ENCODE data around the gene TRAM2. TPM values are rescaled to one million over a fixed set of nuclear protein-coding genes. Genes with fewer than 3 reads are reported as not detected.

The TRAM2 gene
- total and polyA plus RNA-seq, 2 of the 13 experiments (the other 11 are each of a cell fraction or from before 2014, with no cell fraction given), result 49.1 to 72.5 TPM

- ATAC-seq, result no peak
- no peaks in the 10 kb centered on the region for H3K79me2 ChIP-seq (ENCODE audit: insufficient read depth, low read length)
- POLR2A ChIA-PET, result interaction anchor here (1.8 kb wide), 1 partner anchor 14 kb away, joined by 9 read pairs; no protein-coding TSS in a partner anchor
- CTCF ChIA-PET (ENCODE audit: low intra/inter-chr PET ratio, low total read pairs), result interaction anchor here (0.7 kb wide), 1 partner anchor 52 kb away, joined by 3 read pairs; no protein-coding TSS in a partner anchor
- no peak for TF ChIP-seq U2AF1 (optimal IDR thresholded peaks at IDR 0.05; ENCODE audit: low read depth, low read length)
- TF ChIP-seq ZBTB33 (CRISPR knock-in tag; IDR thresholded peaks at IDR 0.05), result peak; percentile 28; the same call in 1 of the 2 replicates
- no peak overlapping the region for H3K4me2 ChIP-seq (ENCODE audit: low read depth, low read length)
- no peaks in the 10 kb centered on the region for H4K20me1 ChIP-seq (ENCODE audit: insufficient read depth, low read length)
- H3K9me3 ChIP-seq (ENCODE audit: low read length), result no peaks in the 10 kb centered on the region
- in situ Hi-C loops (cut with HindIII; ENCODE audit: extremely low pct_ligation_motif_present, low pct_unique_long_range_greater_than_20kb) (no loop called here), intact Hi-C loops (cut with micrococcal nuclease; ENCODE audit: unreplicated experiment) (loop anchor here (2.0 kb wide), 1 partner anchor 28 kb away; no protein-coding TSS in a partner anchor)
- DNase-seq (ENCODE audit: low spot score), result no peak
- H3K4me3 ChIP-seq (replicated peaks in 1 of 3; ENCODE audit: insufficient read depth in 1 of 3, low read depth in 2 of 3, low read length in 3 of 3), result no peak overlapping the region
- H3K36me3 ChIP-seq (replicated peaks in 1 of 2; ENCODE audit: control insufficient read depth in 1 of 2, insufficient read depth in 2 of 2, low read length in 2 of 2), result no peaks in the 10 kb centered on the region
- no peak overlapping the region for H3K27ac ChIP-seq (ENCODE audit: extremely low read length, insufficient read depth, low read length)
- H3K9ac ChIP-seq (ENCODE audit: insufficient read depth, low read depth, low read length), result no peak overlapping the region
- BruUV-seq (replicated peaks), result no TSS peak
- H2AFZ ChIP-seq (ENCODE audit: low read length), result no peak overlapping the region
- 66% methylated on average over 6 of the region's 6 CpGs for WGBS (ENCODE audit: low lambda C conversion rate)
- H3K4me1 ChIP-seq (ENCODE audit: insufficient read depth, low read length), result peaks cover 39% of the 10 kb centered on the region
- no peaks in the 10 kb centered on the region for H3K27me3 ChIP-seq (ENCODE audit: control insufficient read depth in 1 of 2, insufficient read depth in 2 of 2, low read length in 2 of 2)
- no peak for FAIRE-seq
Observed at GRCh38 chr6:52612336-52613054, 35.6 kb upstream of the TRAM2 start.

- peak; percentile 84 for ATAC-seq
- 38% methylated on average over 1 of the region's 1 CpG for WGBS (ENCODE audit: low lambda C conversion rate)
- intact Hi-C loops (cut with micrococcal nuclease; ENCODE audit: unreplicated experiment), result loop anchor here (2.0 kb wide), 1 partner anchor 29 kb away; no protein-coding TSS in a partner anchor
- peaks cover 32% of the 10 kb centered on the region for H3K4me1 ChIP-seq (ENCODE audit: insufficient read depth, low read length)
- H3K36me3 ChIP-seq (replicated peaks in 1 of 2; ENCODE audit: control insufficient read depth in 1 of 2, insufficient read depth in 2 of 2, low read length in 2 of 2), result no peaks in the 10 kb centered on the region
- H2AFZ ChIP-seq (ENCODE audit: low read length), result no peak overlapping the region
- H4K20me1 ChIP-seq (ENCODE audit: insufficient read depth, low read length), result no peaks in the 10 kb centered on the region
- H3K27me3 ChIP-seq (ENCODE audit: control insufficient read depth in 1 of 2, insufficient read depth in 2 of 2, low read length in 2 of 2), result no peaks in the 10 kb centered on the region
- H3K4me3 ChIP-seq (replicated peaks in 1 of 3; ENCODE audit: insufficient read depth in 1 of 3, low read depth in 2 of 3, low read length in 3 of 3), result no peak overlapping the region
- FAIRE-seq, result no peak
- BruUV-seq (replicated peaks), result no TSS peak
- H3K27ac ChIP-seq (ENCODE audit: extremely low read length, insufficient read depth, low read length), result no peak overlapping the region
- POLR2A ChIA-PET, result interaction anchor here (1.8 kb wide), 1 partner anchor 13 kb away, joined by 9 read pairs; no protein-coding TSS in a partner anchor
- H3K4me2 ChIP-seq (ENCODE audit: low read depth, low read length), result peak overlapping the region; percentile 19; the same call in 1 of the 2 replicates
- no peak overlapping the region for H3K9ac ChIP-seq (ENCODE audit: insufficient read depth, low read depth, low read length)
- H3K9me3 ChIP-seq (ENCODE audit: low read length), result no peaks in the 10 kb centered on the region
- CTCF ChIA-PET (ENCODE audit: low intra/inter-chr PET ratio, low total read pairs), result interaction anchor here (0.7 kb wide), 1 partner anchor 53 kb away, joined by 3 read pairs; no protein-coding TSS in a partner anchor
- no peak for DNase-seq (ENCODE audit: low spot score)
- H3K79me2 ChIP-seq (ENCODE audit: insufficient read depth, low read length), result no peaks in the 10 kb centered on the region
- in situ Hi-C loops (cut with HindIII; ENCODE audit: extremely low pct_ligation_motif_present, low pct_unique_long_range_greater_than_20kb), result no loop called here
- no peak for TF ChIP-seq LBX2 (CRISPR knock-in tag; IDR thresholded peaks at IDR 0.05; ENCODE audit: borderline replicate concordance)
- TF ChIP-seq ZNF142 (CRISPR knock-in tag; IDR thresholded peaks at IDR 0.05), result no peak
- TF ChIP-seq SNRNP70 (IDR thresholded peaks at IDR 0.05; ENCODE audit: low read depth, low read length), result no peak
Observed at GRCh38 chr6:52611833-52612232, 35.0 kb upstream of the TRAM2 start.

Data from HepG2 (cell line).